Measurements from ENCODE around the gene GOLGB1. TPM values are rescaled to one million over a fixed set of nuclear protein-coding genes. Genes with fewer than 3 reads are reported as not detected.

The GOLGB1 gene
- total RNA-seq, 1 experiment from 2014 or later = 31.3 TPM

DNA sequence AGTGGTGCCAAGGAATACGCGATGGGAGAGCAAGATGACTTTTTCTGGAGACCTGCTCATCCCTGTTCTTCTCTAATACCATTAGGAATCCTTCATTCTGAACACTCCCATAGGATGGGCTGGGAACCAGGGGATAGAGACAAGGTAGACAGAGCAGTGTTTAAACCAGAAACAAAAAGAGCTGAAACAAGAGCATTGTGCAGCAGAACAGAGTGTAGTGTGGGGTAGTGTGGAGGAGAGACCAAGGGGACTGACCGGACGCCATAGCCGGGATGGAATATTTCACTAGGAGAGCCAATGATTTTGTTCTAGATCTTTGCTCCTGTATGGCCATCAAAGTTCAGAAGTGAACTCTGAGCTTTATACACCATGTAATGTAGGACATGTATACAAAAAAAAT is 104.5 kb downstream of the GOLGB1 start:
- intact Hi-C loops (cut with micrococcal nuclease) = no loop called here
- ChIA-PET CTCF (no interaction called here), RAD21 (ENCODE audit: low non-redundant PET in 1 of 2, low total read pairs in 2 of 2, uncharacterized antibody in 2 of 2, unreplicated experiment in 2 of 2) (no interaction called here)

More for the DNA sequence above, 104.5 kb downstream of the GOLGB1 start:
- Histone ChIP-seq H3K36me3 (ENCODE audit: control insufficient read depth in 1 of 2, insufficient read depth in 2 of 2, low read length in 2 of 2) (no peaks in the 10 kb centered on the region), H3K9me3 (ENCODE audit: control insufficient read depth in 1 of 2, insufficient read depth in 1 of 2, low read depth in 1 of 2, low read length in 2 of 2) (no peaks in the 10 kb centered on the region), H3K27me3 (ENCODE audit: insufficient read depth, low read length) (peaks cover 3% of the 10 kb centered on the region; the same call in 1 of the 2 replicates), H3K4me1 (ENCODE audit: control insufficient read depth in 1 of 2, insufficient read depth in 2 of 2, low read length in 2 of 2) (no peaks in the 10 kb centered on the region), H3K27ac (ENCODE audit: low read depth, low read length) (no peak overlapping the region), H3K79me2 (ENCODE audit: insufficient read depth, low read length) (no peaks in the 10 kb centered on the region), H3K9ac (ENCODE audit: low read length) (no peak overlapping the region), H3K9me2 (ENCODE audit: insufficient read depth) (no peaks in the 10 kb centered on the region), H3K4me3 (replicated peaks in 1 of 2; ENCODE audit: low read depth in 1 of 2, low read length in 2 of 2) (no peak overlapping the region), H4K20me1 (ENCODE audit: insufficient read depth) (no peaks in the 10 kb centered on the region), H2AFZ (ENCODE audit: low read depth, low read length, poor library complexity, severe bottlenecking) (no peak overlapping the region), H3K4me2 (ENCODE audit: low read length) (no peak overlapping the region)
- DNase-seq (ENCODE audit: low read depth, low spot score) = no peak
- POLR2A ChIA-PET = no interaction called here
- TF ChIP-seq, protein P1, sequence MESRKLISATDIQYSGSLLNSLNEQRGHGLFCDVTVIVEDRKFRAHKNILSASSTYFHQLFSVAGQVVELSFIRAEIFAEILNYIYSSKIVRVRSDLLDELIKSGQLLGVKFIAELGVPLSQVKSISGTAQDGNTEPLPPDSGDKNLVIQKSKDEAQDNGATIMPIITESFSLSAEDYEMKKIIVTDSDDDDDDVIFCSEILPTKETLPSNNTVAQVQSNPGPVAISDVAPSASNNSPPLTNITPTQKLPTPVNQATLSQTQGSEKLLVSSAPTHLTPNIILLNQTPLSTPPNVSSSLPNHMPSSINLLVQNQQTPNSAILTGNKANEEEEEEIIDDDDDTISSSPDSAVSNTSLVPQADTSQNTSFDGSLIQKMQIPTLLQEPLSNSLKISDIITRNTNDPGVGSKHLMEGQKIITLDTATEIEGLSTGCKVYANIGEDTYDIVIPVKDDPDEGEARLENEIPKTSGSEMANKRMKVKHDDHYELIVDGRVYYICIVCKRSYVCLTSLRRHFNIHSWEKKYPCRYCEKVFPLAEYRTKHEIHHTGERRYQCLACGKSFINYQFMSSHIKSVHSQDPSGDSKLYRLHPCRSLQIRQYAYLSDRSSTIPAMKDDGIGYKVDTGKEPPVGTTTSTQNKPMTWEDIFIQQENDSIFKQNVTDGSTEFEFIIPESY (IDR thresholded peaks at IDR 0.05; ENCODE audit: extremely low read depth, insufficient replicate concordance, low read length) = no peak
- TF ChIP-seq RAD21 (IDR thresholded peaks at IDR 0.05; ENCODE audit: low read depth) (no peak), EZH2 (IDR thresholded peaks at IDR 0.05) (no peak), ZNF274 (IDR thresholded peaks at IDR 0.05; ENCODE audit: low read depth, low read length) (no peak), EGR1 (IDR thresholded peaks at IDR 0.05; ENCODE audit: low read depth) (no peak), ELF1 (IDR thresholded peaks at IDR 0.05; ENCODE audit: borderline replicate concordance, low read depth) (no peak), SRF (IDR thresholded peaks at IDR 0.05; ENCODE audit: low read depth) (no peak), CEBPB (IDR thresholded peaks at IDR 0.05; ENCODE audit: low read depth) (no peak), CBX3 (IDR thresholded peaks at IDR 0.05; ENCODE audit: low read depth) (no peak), SP1 (IDR thresholded peaks at IDR 0.05; ENCODE audit: low read depth) (no peak), JUND (IDR thresholded peaks at IDR 0.05) (no peak)
- TF ChIP-seq, protein P2, sequence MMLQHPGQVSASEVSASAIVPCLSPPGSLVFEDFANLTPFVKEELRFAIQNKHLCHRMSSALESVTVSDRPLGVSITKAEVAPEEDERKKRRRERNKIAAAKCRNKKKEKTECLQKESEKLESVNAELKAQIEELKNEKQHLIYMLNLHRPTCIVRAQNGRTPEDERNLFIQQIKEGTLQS (IDR thresholded peaks at IDR 0.05) = no peak
- TF ChIP-seq, protein P3, sequence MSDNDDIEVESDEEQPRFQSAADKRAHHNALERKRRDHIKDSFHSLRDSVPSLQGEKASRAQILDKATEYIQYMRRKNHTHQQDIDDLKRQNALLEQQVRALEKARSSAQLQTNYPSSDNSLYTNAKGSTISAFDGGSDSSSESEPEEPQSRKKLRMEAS (IDR thresholded peaks at IDR 0.05) = no peak
- TF ChIP-seq, protein P4, sequence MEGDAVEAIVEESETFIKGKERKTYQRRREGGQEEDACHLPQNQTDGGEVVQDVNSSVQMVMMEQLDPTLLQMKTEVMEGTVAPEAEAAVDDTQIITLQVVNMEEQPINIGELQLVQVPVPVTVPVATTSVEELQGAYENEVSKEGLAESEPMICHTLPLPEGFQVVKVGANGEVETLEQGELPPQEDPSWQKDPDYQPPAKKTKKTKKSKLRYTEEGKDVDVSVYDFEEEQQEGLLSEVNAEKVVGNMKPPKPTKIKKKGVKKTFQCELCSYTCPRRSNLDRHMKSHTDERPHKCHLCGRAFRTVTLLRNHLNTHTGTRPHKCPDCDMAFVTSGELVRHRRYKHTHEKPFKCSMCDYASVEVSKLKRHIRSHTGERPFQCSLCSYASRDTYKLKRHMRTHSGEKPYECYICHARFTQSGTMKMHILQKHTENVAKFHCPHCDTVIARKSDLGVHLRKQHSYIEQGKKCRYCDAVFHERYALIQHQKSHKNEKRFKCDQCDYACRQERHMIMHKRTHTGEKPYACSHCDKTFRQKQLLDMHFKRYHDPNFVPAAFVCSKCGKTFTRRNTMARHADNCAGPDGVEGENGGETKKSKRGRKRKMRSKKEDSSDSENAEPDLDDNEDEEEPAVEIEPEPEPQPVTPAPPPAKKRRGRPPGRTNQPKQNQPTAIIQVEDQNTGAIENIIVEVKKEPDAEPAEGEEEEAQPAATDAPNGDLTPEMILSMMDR (IDR thresholded peaks at IDR 0.05 in 2 of 3, conservative IDR thresholded peaks at IDR 0.05 in 1 of 3; ENCODE audit: borderline replicate concordance in 1 of 3, insufficient read depth in 1 of 3, low read depth in 2 of 3, low read length in 2 of 3) = no peak
- no TSS peak for BruUV-seq (replicated peaks)
- no peak for ATAC-seq
